LNCaP clone FGC (cell line): ENCODE data around the gene SPTBN2.

Source experiments
- DNase-seq: peaks from one replicate; pipeline ENCODE4 v3.0.0-alpha.2; 2011; ENCODE audit warnings: low read depth
- H3K4me3 ChIP-seq: 2 replicates; pipeline ENCODE4 v1.5.1; 2011; ENCODE audit warnings: mild to moderate bottlenecking, low read depth, low read length, control low read depth
- TF ChIP-seq, protein P1 (sequence below): IDR thresholded peaks from 2 replicates; pipeline ENCODE4 v1.5.1; 2012; ENCODE audit warnings: mild to moderate bottlenecking; ENCODE audit not compliant: control insufficient read depth, insufficient read depth; ENCODE audit errors: extremely low read depth

The SPTBN2 gene

DNA sequence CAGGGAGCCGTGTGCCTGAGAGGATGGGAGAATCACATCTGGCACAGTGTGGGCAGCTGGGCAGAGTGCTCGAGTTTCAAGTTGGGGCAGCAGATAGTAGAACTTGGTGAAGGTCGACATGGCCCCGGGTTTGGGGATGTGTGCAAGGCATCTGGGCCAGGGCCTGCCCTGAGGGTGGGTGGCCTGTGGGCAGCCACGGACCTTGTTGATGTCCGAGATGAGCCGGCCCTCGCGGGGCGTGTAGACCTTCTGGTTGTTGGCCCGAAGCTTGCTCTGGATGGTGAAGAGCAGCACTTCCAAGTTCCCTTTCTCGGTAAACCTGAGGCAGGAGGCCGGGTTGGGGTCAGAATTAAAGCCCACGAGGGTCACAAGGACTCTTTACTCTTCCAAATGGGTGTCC is 20.3 kb downstream of the SPTBN2 start:
- TF ChIP-seq, protein P1, sequence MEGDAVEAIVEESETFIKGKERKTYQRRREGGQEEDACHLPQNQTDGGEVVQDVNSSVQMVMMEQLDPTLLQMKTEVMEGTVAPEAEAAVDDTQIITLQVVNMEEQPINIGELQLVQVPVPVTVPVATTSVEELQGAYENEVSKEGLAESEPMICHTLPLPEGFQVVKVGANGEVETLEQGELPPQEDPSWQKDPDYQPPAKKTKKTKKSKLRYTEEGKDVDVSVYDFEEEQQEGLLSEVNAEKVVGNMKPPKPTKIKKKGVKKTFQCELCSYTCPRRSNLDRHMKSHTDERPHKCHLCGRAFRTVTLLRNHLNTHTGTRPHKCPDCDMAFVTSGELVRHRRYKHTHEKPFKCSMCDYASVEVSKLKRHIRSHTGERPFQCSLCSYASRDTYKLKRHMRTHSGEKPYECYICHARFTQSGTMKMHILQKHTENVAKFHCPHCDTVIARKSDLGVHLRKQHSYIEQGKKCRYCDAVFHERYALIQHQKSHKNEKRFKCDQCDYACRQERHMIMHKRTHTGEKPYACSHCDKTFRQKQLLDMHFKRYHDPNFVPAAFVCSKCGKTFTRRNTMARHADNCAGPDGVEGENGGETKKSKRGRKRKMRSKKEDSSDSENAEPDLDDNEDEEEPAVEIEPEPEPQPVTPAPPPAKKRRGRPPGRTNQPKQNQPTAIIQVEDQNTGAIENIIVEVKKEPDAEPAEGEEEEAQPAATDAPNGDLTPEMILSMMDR: no peak
- DNase-seq: no peak
- no peak overlapping the region for H3K4me3 ChIP-seq

- DNase-seq: no peak
- H3K4me3 ChIP-seq: no peak overlapping the region
- TF ChIP-seq, protein P1: no peak
Measured at GRCh38 chr11:66708094-66708493, 20.9 kb downstream of the SPTBN2 start.

DNA sequence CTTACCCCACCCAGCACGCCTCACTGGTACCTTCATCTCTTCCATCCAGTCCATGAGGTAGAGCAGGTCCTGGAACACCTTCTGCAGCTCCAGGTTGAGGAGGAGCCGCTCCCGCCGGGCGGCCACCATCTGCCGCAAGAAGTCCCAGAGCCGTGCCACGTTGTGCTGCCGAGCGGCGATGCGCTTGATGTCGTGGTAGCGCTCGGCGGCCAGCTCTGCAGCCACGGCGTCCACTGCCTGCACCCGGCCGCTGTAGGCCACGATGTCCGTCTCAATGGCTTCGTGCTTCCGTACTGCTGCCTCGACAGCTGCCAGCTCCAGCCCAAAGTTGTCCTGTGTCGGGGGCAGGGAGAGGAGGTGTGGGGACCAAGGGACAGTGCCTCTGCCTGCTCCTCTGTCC is 21.5 kb downstream of the SPTBN2 start:
- no peak overlapping the region for H3K4me3 ChIP-seq
- DNase-seq: no peak
- TF ChIP-seq, protein P1: no peak

DNA sequence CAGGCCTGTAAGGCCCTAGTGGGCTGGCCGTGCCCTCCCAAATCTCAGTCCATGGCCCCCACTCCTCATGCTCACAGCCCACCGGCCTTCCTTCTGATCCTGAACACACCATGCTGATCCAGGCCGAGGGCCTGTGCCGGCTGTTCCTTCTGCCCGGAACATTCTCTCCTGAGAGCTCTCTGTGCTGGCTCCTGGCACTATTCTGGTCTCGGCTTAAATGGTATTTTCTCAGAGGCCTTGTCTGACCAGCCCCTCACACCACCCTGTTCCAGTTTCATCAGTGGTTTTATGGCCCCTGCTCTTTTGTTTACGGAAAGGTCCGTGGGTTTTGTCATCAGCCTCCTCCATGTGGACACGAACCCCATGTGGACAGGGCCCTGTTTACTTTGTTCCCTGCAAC is 22.0 kb downstream of the SPTBN2 start:
- no peak for DNase-seq
- TF ChIP-seq, protein P1: no peak
- H3K4me3 ChIP-seq: no peak overlapping the region

DNA sequence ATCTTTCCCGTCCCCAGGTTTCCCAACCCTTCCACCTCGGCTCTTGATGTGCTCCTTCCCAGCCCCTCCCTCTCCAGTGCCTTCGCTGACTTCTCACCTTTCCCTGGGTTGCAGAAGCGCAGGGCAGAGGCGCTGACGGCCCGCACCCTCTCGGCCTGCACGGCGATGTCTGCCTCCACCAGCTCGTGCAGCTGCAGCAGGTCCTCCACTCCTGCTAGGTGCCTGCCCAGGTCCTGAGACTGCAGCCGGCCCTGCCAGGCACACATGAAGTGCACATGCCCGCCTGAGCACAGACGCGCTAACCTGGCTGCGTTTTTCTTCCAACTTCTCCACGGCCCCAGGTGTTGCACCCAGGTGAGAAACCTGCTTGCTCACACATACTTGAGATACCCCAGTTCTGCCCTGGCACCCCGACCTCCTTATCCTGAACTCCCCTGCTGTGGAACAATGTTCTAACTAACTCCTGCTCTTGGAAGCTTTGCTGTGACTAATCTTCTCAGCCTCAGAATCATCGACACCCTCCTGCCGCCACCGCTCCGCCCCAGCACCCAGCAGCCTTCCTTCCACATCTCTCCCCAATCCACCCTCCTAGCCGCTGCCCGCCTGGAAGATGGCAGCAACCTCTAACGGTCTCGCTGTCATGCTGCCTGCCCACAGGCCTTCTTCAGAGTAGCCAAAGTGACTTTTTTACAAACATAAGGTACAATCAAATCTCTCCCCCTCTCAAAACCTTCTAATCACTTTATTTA is 23.3 kb downstream of the SPTBN2 start:
- no peak for DNase-seq
- no peak overlapping the region for H3K4me3 ChIP-seq
- TF ChIP-seq, protein P1: no peak

DNA sequence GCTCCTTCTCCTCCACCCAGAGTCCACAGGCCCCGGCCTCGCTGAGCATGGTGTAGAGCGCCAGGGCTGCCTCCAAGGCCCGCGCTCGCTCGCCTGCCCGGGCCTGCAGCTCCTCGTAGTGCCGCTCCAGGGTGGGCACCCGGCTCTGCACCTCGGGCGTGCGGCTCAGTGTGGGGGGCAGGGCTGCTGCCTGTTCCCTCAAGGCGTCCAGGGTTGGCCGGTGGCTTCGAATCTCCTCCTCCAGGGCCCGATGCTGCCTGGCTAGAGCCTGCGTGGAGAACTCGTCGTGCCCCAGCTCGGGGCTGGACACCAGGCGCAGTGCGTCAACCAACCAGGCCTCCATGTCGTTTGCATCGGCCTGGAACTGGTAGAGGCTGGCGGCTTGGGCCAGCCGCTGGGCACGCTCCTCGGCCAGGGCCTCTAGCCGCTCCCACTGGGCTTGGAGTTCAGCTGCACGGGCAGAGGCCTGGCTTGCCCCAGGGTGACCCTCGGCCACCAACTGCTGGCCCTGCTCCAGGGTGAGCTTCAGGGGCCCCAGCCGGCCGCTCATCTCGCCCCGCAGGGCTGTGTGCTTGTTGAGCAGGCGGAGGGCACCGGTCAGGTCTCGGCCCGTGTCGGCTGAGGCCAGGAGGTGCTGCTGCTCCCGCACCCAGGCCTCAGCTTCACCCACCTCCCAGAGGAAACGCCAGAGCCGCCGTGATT is 24.2 kb downstream of the SPTBN2 start:
- TF ChIP-seq, protein P1: no peak
- H3K4me3 ChIP-seq: no peak overlapping the region
- DNase-seq: no peak
